MCF 10A (cell line): ENCODE results near the gene GGCT. TPM values are rescaled to one million over a fixed set of nuclear protein-coding genes. Genes with fewer than 3 reads are reported as not detected.

Experiments
- BruUV-seq: library from RNA; stranded (reverse); fragments of 400-500 nt; replicated peaks from 2 replicates; lab custom pipeline; 2021; lab: Mats Ljungman, UMichigan
- CTCF ChIA-PET: fragments of 300-600 bp; sonication (Branson Sonifier 250); formaldehyde crosslinking; extraction: SDS; loops from one replicate; lab custom pipeline; 2021; ENCODE audit warnings: antibody characterized with exemption, inconsistent platforms; lab: Yijun Ruan, JAX
- POLR2A ChIA-PET: fragments of 300-600, 350-650 bp; sonication (Branson Sonifier 250); formaldehyde crosslinking; extraction: SDS; loops from one replicate; lab custom pipeline; 2020; ENCODE audit warnings: antibody characterized with exemption, inconsistent platforms; lab: Yijun Ruan, JAX
- DNase-seq: peaks from one replicate; pipeline ENCODE4 v3.0.0-alpha.2; 2018; ENCODE audit not compliant: unreplicated experiment
- H3K27ac Mint-ChIP-seq: one replicate; pipeline ENCODE4 v1.8.0; 2022; ENCODE audit warnings: mild to moderate bottlenecking, low read depth, mixed read lengths; ENCODE audit not compliant: unreplicated experiment
- H3K27me3 Mint-ChIP-seq: one replicate; pipeline ENCODE4 v1.8.0; 2022; ENCODE audit warnings: mixed read lengths; ENCODE audit not compliant: insufficient read depth, unreplicated experiment
- H3K36me3 Mint-ChIP-seq: one replicate; pipeline ENCODE4 v1.8.0; 2022; ENCODE audit warnings: mild to moderate bottlenecking, moderate library complexity, mixed read lengths; ENCODE audit not compliant: insufficient read depth, unreplicated experiment
- H3K4me1 Mint-ChIP-seq: one replicate; pipeline ENCODE4 v1.8.0; 2022; ENCODE audit warnings: mixed read lengths; ENCODE audit not compliant: insufficient read depth, unreplicated experiment
- H3K4me3 Mint-ChIP-seq: one replicate; pipeline ENCODE4 v1.8.0; 2022; ENCODE audit warnings: mild to moderate bottlenecking, moderate library complexity, mixed read lengths; ENCODE audit not compliant: unreplicated experiment
- H3K9me3 Mint-ChIP-seq: one replicate; pipeline ENCODE4 v1.8.0; 2022; ENCODE audit warnings: mixed read lengths; ENCODE audit not compliant: unreplicated experiment
- CTCF ChIP-seq: fragments of 200-600 bp; IDR thresholded peaks from one replicate; pipeline ENCODE4 v1.8.0; 2022; ENCODE audit warnings: antibody characterized with exemption, mild to moderate bottlenecking; ENCODE audit not compliant: unreplicated experiment
- intact Hi-C: fragments of 100-400 bp; cut with micrococcal nuclease; formaldehyde crosslinking; loops from 2 replicates; pipeline ENCODE4 v1.14.1; 2022
- total RNA-seq: library from RNA; stranded (reverse); gene quantifications from 2 replicates; pipeline ENCODE4 v1.2.3, GENCODE V29; 2022

The GGCT gene
- total RNA-seq, 1 experiment from 2014 or later = 64.8 TPM

DNA sequence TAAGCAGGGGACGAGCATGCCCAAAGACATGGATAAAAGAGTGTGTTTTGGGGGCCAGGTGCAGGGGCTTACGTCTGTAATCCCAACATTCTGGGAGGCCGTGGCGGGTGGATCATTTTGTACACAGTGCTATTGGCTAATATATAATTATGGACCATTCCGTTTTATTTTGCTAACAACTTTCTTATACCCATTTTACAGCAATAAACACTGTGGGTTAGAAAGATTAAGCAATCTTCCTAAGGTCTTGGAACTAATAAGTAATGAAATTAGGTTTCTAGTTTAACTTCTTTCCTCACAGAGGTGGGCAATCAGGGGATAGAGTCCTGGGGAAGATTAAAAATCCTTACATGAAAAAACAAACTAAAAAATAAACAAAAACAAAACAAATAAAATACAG is 3.4 kb downstream of the GGCT start:
- H3K36me3 Mint-ChIP-seq = peaks cover 44% of the 10 kb centered on the region
- H3K27ac Mint-ChIP-seq = no peak overlapping the region
- CTCF ChIA-PET = interaction anchor here (0.7 kb wide), 1 partner anchor 89 kb away, joined by 4 read pairs; no protein-coding TSS in a partner anchor
- H3K9me3 Mint-ChIP-seq = peaks cover 3% of the 10 kb centered on the region
- intact Hi-C loops = loop anchor here (5.0 kb wide), 1 partner anchor 219 kb away; the partner anchor contains the start of gene ZNRF2
- no peaks in the 10 kb centered on the region for H3K27me3 Mint-ChIP-seq
- H3K4me3 Mint-ChIP-seq = no peak overlapping the region
- H3K4me1 Mint-ChIP-seq = peaks cover 30% of the 10 kb centered on the region
- TF ChIP-seq CTCF = no peak
- POLR2A ChIA-PET = no interaction called here
- DNase-seq = no peak
- BruUV-seq = no TSS peak

DNA sequence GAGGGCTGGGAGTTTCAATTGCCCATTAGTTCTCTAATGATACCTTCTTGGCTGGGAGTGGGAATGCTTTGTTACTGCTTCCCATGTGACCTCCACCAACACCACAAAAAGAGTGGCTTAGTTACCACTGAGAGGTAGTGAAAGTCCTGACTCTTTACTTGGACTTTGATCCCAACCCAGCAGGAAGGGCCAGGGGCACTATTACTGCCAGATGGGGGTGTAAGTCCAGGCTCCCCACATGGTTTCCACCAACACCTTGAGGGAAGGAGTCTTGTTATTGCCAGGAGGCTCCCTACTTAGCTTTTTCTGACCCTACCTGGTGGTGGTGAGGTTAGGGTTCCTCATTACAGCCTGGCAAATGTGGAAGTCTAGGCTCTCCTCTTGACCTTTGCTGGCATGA is 11.4 kb downstream of the GGCT start:
- Mint-ChIP-seq H3K27ac (no peak overlapping the region), H3K4me1 (no peaks in the 10 kb centered on the region), H3K27me3 (no peaks in the 10 kb centered on the region), H3K9me3 (peaks cover 26% of the 10 kb centered on the region), H3K36me3 (peaks cover 23% of the 10 kb centered on the region), H3K4me3 (no peak overlapping the region)
- DNase-seq = no peak
- POLR2A ChIA-PET = no interaction called here
- intact Hi-C loops = no loop called here
- no peak for TF ChIP-seq CTCF
- CTCF ChIA-PET = no interaction called here
- BruUV-seq = no TSS peak

DNA sequence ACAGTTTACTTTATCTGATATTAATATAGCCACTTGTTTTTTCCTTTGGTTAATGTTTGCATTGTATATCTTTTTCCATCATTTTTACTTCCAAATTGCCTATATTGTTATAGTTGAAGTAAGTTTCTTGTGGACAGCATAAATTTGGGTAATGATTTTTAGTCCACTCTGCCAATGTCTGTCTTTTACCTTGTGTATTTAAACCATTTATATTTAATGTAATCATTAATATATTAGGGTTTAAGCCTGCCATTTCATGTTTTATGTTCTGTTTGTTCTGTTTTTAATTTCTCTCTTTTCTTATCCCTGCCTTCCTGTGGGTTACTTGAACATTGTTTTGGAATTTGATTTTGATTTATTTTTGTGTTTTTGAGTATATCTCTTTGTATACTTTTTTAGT is 13.2 kb downstream of the GGCT start:
- ChIA-PET CTCF (no interaction called here), POLR2A (no interaction called here)
- Mint-ChIP-seq H3K9me3 (peaks cover 25% of the 10 kb centered on the region), H3K27me3 (peaks cover 11% of the 10 kb centered on the region), H3K27ac (no peak overlapping the region), H3K4me1 (no peaks in the 10 kb centered on the region), H3K4me3 (no peak overlapping the region), H3K36me3 (peaks cover 10% of the 10 kb centered on the region)
- no TSS peak for BruUV-seq
- intact Hi-C loops = no loop called here
- DNase-seq = no peak
- TF ChIP-seq CTCF = no peak

- no peak overlapping the region for H3K27ac Mint-ChIP-seq
- H3K27me3 Mint-ChIP-seq = peaks cover 11% of the 10 kb centered on the region
- H3K9me3 Mint-ChIP-seq = peaks cover 14% of the 10 kb centered on the region
- H3K4me3 Mint-ChIP-seq = no peak overlapping the region
- no peaks in the 10 kb centered on the region for H3K4me1 Mint-ChIP-seq
- ChIA-PET POLR2A (interaction anchor here (1.4 to 2.0 kb wide), 3 partner anchors 13 to 106 kb away, joined by 3 to 5 read pairs (median 4); partner anchors contain the start of gene GGCT), CTCF (interaction anchor here (0.5 to 1.4 kb wide), 4 partner anchors 9 to 166 kb away, joined by 3 to 5 read pairs (median 4); partner anchors contain the start of gene NOD1)
- no peaks in the 10 kb centered on the region for H3K36me3 Mint-ChIP-seq
- intact Hi-C loops = no loop called here
- no TSS peak for BruUV-seq
- no peak for TF ChIP-seq CTCF
- no peak for DNase-seq
These were observed 17.3 kb downstream of the GGCT start for GRCh38 chr7:30487371-30487770.
